Activated T-helper 1 cell treated with Interleukin-2 at 50 U/mL for 16 hours (primary cell): Measurements from ENCODE around the gene GSE1.

Experiments used
- DNase-seq: peaks from one replicate; pipeline ENCODE4 v3.0.0-alpha.2; 2020; ENCODE audit warnings: low read depth

The GSE1 gene

DNA sequence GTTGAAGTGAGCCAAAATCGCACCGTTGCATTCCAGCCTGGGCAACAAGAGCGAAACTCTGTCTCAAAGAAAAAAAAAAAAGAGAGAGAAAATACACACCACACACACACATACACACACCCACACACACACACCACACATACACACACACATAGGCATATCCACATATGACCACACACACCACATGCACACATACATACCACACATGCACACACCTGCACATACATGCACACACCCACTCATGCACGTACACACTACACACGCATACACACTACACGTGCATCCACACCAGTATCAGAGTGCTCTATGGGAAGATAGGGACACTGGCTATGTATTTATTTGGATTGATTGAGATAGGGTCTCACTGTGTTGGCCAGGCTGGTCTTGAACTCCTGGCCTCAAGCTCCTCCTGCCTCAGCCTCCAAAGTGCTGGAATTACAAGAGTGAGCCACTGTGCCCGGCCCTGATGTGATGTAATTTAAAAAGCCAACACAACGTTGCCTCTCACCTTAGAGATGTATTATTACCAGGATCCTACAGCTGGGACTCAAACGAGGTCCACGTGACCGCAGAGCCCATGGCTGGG lies 93.4 kb downstream of the GSE1 start:
- no peak for DNase-seq

DNA sequence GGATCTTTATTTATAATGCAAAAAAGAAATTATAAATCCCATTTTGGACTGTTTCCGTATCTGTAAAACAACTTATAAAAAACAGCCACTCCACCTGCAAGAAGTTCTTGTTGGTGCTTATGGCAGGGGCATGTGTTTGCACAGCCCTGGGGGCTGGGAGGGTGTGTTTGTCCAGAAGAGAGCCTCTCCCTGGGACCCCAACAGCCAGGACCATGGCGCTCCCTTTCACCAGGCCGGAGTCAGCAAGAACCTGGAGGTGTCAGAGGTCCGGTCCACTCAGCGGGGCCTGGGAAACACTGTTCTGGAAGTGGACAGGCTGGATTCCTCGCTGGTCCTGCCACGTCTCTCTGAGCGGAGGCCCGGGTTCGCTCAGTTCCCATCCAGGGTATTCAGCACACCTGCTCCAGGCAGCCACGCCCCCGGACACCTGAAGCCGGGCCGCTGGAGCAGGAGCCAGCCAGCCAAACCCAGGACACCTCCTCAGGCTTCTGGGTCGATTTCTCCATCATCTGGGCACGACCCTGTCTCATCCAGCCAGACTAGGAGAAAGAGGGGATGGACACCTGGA lies 94.5 kb downstream of the GSE1 start:
- no peak for DNase-seq

- DNase-seq = no peak
Observed at GRCh38 chr16:85708338-85708737, 95.2 kb downstream of the GSE1 start.

DNA sequence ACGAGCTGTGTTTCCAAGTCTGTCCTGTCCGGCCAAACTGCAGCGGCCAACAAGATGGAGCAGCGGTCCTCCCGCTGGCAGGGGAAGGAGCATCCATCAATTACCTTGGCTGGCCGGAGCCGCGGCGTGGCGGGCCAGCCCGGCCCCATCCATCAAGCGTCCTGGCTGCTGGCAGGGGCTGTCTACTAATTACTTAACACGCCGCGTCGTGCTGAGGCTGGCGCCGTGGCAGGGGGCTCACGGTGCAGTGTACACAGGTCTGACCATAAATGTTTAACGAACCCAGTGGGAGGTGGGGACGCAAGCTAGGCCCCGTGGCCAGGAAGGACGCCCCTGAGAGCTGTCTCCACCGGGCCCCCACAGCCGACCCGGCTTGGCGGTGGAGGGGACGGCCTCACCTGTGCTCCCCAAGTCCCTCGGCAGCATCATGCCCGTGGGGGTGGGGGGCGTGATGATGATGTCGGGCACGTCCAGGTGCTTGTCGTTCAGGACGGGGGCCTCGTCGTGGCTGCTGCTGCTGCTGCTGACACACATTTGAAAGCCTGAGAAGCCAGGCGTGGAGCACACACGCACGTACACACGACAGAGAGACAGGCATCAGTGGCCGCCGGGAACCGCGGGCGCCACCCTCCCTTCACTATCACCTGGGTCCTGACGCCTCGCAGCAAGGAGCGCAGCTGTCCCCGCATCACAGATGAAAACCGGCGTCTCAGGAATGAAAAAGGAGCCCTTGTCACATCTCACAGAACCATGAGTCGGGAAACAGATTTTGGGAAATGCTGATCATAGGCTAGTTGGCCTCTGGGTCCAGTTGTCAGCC lies 96.9 kb downstream of the GSE1 start:
- no peak for DNase-seq

DNA sequence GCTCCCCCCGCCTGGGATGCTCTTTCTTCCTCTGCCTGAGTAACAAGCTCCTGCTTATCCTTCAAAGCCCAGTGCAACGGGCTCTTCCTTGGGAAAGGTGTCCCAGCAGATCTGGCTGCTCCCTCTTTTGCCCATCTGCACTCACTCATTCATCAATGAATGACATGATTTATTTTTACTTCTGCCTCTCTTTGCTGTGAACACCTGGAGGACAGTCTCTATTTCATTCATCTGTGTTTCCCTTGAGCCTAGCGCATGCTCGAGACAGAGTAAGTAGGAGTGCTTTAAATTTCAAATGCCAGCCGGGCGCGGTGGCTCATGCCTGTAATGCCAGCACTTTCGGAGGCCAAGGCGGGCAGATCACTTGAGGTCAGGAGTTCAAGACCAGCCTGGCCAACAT lies 97.6 kb downstream of the GSE1 start:
- no peak for DNase-seq

GRCh38 chr16:85711982-85712587 lies 99.0 kb downstream of the GSE1 start:
- DNase-seq = no peak

- no peak for DNase-seq
Observed at GRCh38 chr16:85712801-85713200, 99.7 kb downstream of the GSE1 start.

DNA sequence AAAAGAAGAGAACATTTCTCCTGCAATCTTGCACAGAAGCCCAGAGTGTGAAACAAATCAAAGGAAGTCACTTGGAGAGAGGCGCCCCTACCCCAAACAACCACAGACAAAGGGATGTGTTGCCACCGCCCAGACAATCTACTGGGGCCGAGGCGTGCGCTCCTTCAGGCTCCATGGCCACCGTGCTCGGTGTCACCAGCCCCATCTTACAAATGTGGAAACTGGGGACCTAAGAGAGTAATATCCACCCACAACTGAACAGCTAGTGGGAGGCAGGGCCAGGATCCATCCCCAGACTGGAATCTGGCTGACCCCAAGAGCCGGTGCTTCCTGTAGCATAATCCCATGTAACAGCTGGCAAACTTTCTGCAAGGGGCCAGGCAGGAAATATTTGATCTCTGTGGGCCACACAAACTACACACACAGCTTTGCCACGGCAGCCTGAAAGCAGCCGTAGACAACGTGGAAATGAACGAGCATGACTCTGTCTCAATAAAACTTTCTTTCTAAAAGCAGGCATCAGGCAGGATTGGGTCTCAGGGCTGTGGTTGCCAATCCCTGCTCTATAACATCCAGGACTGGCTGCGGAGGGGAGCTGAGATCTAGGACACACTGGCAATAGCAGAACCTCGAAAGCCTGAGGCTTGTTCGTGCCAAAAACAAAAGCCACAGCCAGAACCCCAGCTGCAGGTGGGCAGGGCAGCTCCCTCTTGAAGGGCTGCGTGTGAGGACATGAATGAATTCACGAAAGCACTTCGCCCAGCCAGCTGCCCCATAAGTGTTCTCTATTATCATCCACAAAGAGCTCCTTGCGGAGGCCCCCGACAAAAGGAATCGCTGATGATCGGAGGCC lies 102.3 kb downstream of the GSE1 start:
- DNase-seq = no peak

DNA sequence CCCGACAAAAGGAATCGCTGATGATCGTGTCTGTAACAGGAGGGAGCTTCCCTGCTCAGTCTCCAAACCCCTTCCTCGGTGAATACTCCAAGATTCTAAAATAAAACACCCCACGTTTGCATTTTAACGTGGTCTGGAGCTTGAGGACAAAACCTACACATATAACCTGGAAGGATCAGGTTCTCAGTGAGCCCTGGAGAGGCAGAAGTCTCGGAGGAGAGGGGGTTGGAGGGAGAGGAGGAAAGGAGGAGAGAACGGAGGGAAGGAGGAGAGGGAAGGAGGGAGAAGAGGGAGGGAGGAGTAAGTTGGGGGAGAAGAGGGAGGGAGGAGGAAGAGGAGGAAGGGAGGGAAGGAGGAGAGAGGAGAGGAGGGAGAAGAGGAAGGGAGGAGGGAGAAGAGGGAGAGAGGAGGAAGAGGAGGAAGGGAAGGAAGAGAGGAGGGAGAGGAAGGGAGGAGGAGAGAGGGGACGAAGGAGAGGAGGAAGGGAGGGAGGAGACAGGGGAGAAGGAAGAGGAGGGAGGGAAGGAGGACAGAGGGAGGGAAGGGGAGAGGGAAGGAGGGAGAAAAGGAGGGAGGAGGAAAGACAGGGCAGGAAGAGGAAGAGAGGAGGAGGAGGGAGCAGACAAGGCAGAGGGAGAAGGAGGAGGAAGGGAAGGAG lies 103.0 kb downstream of the GSE1 start:
- no peak for DNase-seq

- DNase-seq = no peak
Observed at GRCh38 chr16:85716680-85717038, 103.5 kb downstream of the GSE1 start.

DNA sequence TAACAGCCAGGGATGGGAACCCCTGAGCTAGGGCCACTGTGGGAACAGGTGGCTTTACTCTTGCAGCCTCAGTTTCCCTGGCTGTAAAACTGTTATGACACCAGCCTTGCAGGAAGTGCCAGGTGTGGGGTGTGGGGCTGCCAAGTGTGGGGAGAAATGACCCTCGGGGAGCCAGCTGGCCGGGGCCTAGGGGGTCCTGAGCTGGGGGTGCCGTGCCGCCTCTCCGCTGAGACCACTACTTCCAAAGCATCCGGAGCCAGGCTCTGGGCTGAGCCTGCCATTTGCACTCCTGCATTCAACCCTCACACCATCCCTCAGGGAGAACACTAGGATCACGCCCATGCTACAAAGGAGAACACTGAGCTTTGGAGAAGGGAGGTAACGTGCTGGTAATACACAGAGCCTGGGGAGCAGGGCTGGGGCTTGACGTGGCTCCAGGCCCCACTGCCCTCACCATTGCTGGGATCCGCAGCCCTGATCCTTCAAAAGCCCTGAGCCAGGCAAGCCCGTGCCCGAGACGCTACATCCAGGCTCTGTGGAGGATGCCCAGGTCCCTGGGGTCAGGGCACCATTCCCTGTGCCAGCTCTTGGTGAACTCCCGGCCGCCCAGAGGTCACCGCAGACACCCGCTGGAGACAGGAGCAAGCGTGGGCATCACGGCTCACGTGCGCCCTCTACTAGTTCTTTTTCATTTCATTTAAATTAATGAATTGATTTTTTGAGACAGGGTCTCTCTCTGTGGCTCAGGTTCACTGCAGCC lies 104.5 kb downstream of the GSE1 start:
- peak; percentile 10 for DNase-seq

DNA sequence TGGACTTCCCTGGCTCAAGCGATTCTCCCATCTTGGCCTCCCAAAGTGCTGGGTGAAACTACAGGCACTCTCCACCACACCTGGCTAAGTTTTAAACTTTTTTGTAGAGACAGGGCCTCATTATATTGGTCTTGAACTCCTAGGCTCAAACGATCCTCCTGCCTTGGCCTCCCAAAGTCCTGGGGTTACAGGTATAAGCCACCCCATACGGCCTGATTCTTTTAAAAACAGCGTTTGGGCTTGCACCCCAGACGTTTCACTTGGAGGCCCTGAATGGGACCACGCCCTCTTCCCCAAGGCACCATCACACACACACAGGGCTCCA lies 105.0 kb downstream of the GSE1 start:
- no peak for DNase-seq

DNA sequence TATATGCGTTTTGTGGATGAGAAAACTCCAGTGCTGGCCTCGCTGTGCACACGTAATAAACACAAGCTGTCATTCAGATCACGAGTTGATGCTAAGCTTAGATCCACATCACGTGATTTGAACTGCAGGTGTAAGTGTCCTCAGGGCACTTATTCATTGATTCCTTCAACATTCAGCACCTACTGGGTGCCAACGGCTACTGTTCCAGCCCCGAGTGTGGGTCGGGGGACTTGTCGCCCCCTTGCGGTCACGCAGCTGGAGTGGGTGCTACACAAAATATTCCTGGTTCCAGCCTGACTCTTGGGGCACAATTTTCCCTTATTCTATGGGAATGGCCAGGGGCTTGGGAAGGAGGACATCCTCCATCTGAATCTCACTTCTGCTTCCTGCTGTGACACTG lies 105.6 kb downstream of the GSE1 start:
- no peak for DNase-seq

GRCh38 chr16:85719605-85720301 lies 106.6 kb downstream of the GSE1 start:
- DNase-seq = no peak

DNA sequence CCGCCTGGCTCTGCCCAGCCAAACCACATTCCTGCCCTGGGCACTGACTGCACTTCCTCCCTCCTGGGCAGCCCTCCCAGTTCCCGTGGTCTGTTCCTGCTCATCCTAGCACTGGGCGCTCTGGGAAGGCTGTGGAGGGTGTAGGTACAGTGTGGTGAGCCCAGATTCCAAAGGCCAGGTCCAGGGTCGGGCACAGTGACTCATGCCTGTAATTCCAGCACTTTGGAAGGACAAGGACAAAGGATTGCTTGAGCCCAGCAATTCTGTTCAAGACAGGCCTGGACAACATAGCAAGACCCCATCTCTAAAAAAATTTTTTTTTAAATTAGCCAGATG lies 107.1 kb downstream of the GSE1 start:
- DNase-seq = no peak

DNA sequence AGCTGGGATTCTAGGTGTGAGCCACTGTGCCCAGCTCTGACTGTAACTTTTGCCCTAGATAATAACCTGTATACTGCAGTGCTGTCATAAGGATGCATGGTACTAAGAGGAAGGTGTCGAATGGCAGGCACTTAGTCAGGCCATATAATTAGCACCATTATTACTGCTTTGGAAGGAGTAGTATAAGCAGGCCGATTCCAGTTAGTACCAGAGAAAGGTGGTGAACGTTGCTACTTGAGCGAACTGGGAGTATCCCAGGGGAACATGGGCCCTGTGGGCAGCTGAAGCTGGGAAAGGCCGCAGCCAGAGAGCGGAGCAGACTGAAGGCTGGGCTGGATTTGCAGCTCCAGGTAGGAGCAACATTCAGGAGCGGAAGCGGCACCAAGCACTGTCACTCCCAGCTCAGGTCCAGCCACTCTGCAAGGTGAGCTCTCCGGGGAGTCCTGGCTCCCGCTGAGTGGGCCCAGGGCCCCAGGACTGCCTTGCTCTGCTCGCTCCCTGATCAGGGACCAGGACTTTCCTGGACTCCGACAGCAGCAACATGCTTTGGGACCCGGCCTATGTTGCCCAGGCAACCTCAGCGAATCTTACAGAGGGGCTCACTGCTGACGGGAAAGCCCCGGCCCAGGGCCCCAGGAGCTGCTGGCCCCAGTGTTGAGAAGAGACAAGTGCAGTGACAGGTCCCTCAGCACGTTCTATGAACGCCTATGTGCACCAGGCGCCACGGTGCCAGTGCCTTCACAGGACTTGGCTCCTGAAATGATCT lies 109.2 kb downstream of the GSE1 start:
- no peak for DNase-seq

- no peak for DNase-seq
Observed at GRCh38 chr16:85724126-85724879, 111.2 kb downstream of the GSE1 start.

DNA sequence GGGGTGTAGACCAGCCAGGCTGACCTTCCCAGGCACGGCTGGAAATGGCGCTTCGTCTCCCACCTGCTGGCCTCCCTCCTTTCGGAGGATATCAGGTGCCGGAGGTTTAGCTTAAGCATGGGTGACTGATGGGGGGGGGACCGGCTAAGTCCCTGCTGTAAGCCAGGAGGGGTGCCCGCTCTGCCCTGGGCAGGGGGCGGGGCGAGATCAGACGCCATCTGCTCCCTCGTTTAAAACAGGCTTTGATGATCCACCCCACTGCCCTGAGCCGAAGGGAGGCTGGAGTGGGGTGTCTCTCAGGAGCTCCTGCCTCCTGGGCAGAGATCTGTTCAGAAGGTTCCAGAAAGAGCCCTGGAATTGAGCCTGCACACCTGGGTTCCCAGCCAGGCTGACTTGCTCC lies 111.8 kb downstream of the GSE1 start:
- DNase-seq = no peak
